Esophagus squamous epithelium (tissue), 4 donors: ENCODE measurements around the gene MGAT4C.

Experiments
- POLR2A ChIP-seq, 4 donors: fragments of 450-650 bp; IDR thresholded peaks; one replicate each; pipeline ENCODE4 v1.6.1; 2017; ENCODE audit warnings: antibody characterized with exemption in 4 of 4, mild to moderate bottlenecking in 4 of 4, moderate library complexity in 3 of 4
- TF ChIP-seq, protein P1 (sequence below), 6 experiments: fragments of 450-650 bp in 4 of 6; fragments of 200-600 bp in 2 of 6; sonication (generic) in 2 of 6; IDR thresholded peaks; one replicate each; pipeline ENCODE4 v1.5.1; 2016 to 2019; ENCODE audit warnings: antibody characterized with exemption in 6 of 6, mild to moderate bottlenecking in 4 of 6, moderate library complexity in 4 of 6

DNA sequence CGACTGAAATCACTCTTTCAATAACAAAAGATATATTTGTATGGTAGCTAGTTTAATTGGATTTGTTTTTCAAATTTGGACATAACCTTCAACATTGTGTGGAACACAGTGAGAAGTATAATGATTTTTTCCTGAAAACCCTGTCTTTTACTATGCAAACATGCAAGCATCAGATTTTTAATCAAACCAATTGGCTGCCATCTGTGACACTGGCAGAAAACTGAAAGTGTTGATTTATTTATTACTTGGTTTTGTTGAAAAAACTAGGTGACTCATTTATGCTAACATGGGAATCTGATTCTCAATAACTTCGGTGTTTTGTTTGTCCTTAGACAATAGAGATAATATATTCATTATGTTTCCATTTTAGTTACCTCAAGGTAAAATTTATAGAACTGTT is 300.1 kb downstream of the MGAT4C start:
- TF ChIP-seq, protein P1, sequence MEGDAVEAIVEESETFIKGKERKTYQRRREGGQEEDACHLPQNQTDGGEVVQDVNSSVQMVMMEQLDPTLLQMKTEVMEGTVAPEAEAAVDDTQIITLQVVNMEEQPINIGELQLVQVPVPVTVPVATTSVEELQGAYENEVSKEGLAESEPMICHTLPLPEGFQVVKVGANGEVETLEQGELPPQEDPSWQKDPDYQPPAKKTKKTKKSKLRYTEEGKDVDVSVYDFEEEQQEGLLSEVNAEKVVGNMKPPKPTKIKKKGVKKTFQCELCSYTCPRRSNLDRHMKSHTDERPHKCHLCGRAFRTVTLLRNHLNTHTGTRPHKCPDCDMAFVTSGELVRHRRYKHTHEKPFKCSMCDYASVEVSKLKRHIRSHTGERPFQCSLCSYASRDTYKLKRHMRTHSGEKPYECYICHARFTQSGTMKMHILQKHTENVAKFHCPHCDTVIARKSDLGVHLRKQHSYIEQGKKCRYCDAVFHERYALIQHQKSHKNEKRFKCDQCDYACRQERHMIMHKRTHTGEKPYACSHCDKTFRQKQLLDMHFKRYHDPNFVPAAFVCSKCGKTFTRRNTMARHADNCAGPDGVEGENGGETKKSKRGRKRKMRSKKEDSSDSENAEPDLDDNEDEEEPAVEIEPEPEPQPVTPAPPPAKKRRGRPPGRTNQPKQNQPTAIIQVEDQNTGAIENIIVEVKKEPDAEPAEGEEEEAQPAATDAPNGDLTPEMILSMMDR (IDR thresholded peaks at IDR 0.05): no peak
- no peak for TF ChIP-seq POLR2A (IDR thresholded peaks at IDR 0.05)
